Hepatocyte (in vitro differentiated cells): ENCODE data around the gene ZNF521.

Experiments
- EZH2 ChIP-seq: fragments of 200-600 bp; sonication (generic); IDR thresholded peaks from 2 replicates; pipeline ENCODE4 v1.6.1; 2016; ENCODE audit warnings: antibody characterized with exemption, mild to moderate bottlenecking, borderline replicate concordance
- EZH2phosphoT487 ChIP-seq: fragments of 200-600 bp; sonication (generic); IDR thresholded peaks from one replicate; pipeline ENCODE4 v1.6.1; 2018; ENCODE audit warnings: antibody characterized with exemption, mild to moderate bottlenecking, low read depth, moderate library complexity; ENCODE audit not compliant: unreplicated experiment, severe bottlenecking
- TF ChIP-seq, protein P1 (sequence below): fragments of 200-600 bp; sonication (generic); IDR thresholded peaks from 2 replicates; pipeline ENCODE4 v1.5.1; 2016; ENCODE audit warnings: antibody characterized with exemption, mild to moderate bottlenecking; ENCODE audit not compliant: poor library complexity

DNA sequence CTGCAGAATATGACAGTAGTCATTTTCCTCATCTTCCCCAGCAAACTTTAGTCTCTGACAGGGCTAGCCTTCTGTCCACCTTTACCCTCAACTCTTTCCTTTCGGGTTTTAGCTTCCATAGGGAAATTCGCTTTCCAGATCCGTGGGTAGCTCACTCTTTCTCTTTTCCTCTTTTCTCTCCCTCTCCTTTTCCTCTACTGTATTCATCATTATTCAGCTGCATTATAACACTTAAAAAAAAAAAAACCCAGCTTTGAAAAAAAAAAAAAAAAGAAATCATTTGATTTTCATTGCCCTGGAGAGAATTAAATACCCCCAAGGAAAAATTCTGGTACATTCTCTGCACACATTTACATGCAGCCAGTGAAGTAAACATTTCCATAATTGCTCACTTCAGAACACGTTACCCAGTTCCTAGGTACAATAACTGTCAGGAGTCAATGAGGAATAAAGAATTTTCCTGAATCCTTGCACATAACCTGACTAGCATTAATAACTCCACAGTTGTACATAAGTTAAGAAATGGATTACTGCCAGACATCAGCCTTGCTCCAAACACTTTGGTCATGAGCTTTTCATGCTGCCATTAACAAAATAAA lies 63.5 kb downstream of the ZNF521 start:
- TF ChIP-seq, protein P1, sequence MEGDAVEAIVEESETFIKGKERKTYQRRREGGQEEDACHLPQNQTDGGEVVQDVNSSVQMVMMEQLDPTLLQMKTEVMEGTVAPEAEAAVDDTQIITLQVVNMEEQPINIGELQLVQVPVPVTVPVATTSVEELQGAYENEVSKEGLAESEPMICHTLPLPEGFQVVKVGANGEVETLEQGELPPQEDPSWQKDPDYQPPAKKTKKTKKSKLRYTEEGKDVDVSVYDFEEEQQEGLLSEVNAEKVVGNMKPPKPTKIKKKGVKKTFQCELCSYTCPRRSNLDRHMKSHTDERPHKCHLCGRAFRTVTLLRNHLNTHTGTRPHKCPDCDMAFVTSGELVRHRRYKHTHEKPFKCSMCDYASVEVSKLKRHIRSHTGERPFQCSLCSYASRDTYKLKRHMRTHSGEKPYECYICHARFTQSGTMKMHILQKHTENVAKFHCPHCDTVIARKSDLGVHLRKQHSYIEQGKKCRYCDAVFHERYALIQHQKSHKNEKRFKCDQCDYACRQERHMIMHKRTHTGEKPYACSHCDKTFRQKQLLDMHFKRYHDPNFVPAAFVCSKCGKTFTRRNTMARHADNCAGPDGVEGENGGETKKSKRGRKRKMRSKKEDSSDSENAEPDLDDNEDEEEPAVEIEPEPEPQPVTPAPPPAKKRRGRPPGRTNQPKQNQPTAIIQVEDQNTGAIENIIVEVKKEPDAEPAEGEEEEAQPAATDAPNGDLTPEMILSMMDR, result no peak
- TF ChIP-seq EZH2 (no peak), EZH2phosphoT487 (no peak)
